ENCODE measurements around the gene RNF123. TPM values are rescaled to one million over a fixed set of nuclear protein-coding genes. Genes with fewer than 3 reads are reported as not detected.

RNF123 gene
- total RNA-seq, 6 experiments from 2014 or later = 32.4 to 48.3 (median 39.9) TPM

DNA sequence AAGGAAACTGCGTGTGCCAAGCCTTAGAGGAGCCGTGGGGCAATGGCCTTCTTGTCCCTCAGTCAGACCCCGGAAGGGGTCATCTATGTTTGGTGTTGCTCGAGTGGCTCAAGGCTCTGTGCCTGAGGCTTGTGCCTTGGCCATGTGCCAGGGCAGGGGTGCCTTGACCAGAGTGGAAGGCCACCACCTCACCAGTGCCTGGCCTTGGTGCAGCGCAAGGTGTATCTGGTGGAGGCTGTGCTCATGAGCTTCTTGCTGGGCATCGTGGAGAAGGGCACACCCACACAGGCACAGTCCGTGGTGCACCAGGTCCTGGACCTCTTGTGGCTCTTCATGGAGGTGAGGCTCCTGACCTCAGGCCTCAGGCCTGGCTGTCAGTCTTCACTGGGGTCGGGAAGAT lies 10.7 kb downstream of the RNF123 start:
- no peaks in the 10 kb centered on the region for H3K9me3 ChIP-seq
- ATAC-seq = no peak
- TF ChIP-seq CTCF (IDR thresholded peaks at IDR 0.05) (no peak), POLR2A (IDR thresholded peaks at IDR 0.05) (no peak)

DNA sequence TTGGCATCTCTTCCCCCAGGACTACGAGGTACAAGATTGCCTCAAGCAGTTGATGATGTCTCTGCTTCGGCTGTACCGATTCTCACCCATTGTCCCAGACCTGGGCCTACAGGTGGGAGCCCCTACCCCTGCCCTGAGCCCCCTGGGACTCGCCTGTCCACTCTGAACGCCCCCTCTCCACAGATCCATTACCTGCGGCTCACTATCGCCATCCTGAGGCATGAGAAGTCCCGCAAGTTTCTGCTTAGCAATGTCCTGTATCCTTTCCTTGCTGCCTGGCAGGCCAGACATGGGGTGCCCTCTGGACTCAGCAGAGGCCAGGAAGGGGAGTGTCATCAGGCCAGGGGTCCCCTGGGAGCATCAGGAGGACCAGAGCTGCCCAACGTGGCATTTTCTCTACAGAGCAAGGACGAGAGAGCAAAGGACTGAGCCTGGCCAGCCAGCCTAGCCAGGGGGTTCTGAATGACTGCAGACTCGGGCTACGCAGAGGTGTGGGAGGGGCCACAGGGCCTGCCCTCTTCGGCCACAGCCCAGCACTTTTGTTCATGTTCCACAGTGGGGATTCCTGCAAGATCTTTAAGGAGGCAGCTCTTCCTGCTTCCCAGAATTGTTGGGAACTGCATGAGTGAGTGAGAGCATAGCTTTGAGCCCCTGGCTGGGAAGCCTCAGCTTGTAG lies 11.2 kb downstream of the RNF123 start:
- Histone ChIP-seq H3K4me1 (no peaks in the 10 kb centered on the region), H3K4me3 (no peak overlapping the region), H3K36me3 (peaks cover 0 to 64% (median 21%) of the 10 kb centered on the region in 4 donors), H3K9me3 (no peaks in the 10 kb centered on the region), H3K27me3 (no peaks in the 10 kb centered on the region), H3K27ac (no peak overlapping the region)
- no peak for ATAC-seq
- no peak for TF ChIP-seq CTCF (IDR thresholded peaks at IDR 0.05)
- no peak for TF ChIP-seq POLR2A (IDR thresholded peaks at IDR 0.05)
- DNase-seq = no peak
- intact Hi-C loops (cut with DNase I) = loop anchor here in 1 of 2 donors (10.0 kb wide), 1 partner anchor 144 kb away; no protein-coding TSS in a partner anchor
- WGBS (ENCODE audit: insufficient coverage, low coverage, low lambda C conversion rate, missing lambda C conversion rate) = 33% methylated on average over 1 of the region's 13 CpGs

More for the DNA sequence above, 10.7 kb downstream of the RNF123 start:
- Histone ChIP-seq H3K36me3 (peaks cover 0 to 58% (median 17%) of the 10 kb centered on the region in 4 donors), H3K27me3 (no peaks in the 10 kb centered on the region), H3K4me1 (no peaks in the 10 kb centered on the region), H3K4me3 (no peak overlapping the region), H3K27ac (no peak overlapping the region)
- WGBS (ENCODE audit: insufficient coverage, low coverage, low lambda C conversion rate, missing lambda C conversion rate) = 75% methylated on average over 2 of the region's 8 CpGs
- intact Hi-C loops (cut with DNase I) = loop anchor here in 1 of 2 donors (10.0 kb wide), 1 partner anchor 145 kb away; no protein-coding TSS in a partner anchor
- DNase-seq = no peak

GRCh38 chr3:49701388-49702077 lies 12.2 kb downstream of the RNF123 start:
- ATAC-seq = peak in 3 of 4 donors; percentile 6 to 58 (median 30)
- no peaks in the 10 kb centered on the region for H3K27me3 ChIP-seq
- DNase-seq = no peak
- 82% methylated on average over 13 of the region's 21 CpGs for WGBS (ENCODE audit: insufficient coverage, low coverage, low lambda C conversion rate, missing lambda C conversion rate)
- intact Hi-C loops (cut with DNase I) = loop anchor here in 1 of 2 donors (10.0 kb wide), 1 partner anchor 143 kb away; no protein-coding TSS in a partner anchor
- no peaks in the 10 kb centered on the region for H3K4me1 ChIP-seq
- H3K4me3 ChIP-seq = no peak overlapping the region
- TF ChIP-seq POLR2A (IDR thresholded peaks at IDR 0.05) (no peak), CTCF (IDR thresholded peaks at IDR 0.05) (peak; percentile 21 to 48 (median 26))
- H3K27ac ChIP-seq = no peak overlapping the region
- H3K36me3 ChIP-seq = peaks cover 0 to 73% (median 26%) of the 10 kb centered on the region in 4 donors
- no peaks in the 10 kb centered on the region for H3K9me3 ChIP-seq

DNA sequence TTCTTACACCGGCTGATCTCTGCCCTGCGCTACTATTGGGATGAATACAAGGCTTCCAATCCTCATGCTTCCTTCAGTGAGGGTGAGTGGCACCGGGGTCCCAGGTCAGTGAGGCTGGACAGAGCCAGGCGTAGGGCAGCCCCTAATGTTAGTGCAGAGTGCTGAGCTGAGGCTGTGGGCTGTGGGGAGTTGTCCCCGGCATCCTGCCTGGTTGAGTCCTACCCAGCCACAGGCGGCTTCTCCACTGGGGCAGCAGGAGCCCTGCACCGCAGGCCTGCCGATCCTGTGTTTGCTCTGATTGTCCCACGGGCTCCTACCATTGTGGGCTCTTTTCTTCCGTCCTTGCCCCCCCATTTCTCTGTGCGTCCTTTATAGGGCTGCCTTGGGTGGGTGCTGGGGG lies 13.3 kb downstream of the RNF123 start:
- H3K4me3 ChIP-seq = no peak overlapping the region
- ATAC-seq = no peak
- TF ChIP-seq CTCF (IDR thresholded peaks at IDR 0.05) (no peak), POLR2A (IDR thresholded peaks at IDR 0.05) (no peak)
- H3K36me3 ChIP-seq = peaks cover 0 to 75% (median 27%) of the 10 kb centered on the region in 4 donors
- 84% methylated on average over 5 of the region's 11 CpGs for WGBS (ENCODE audit: insufficient coverage, low coverage, low lambda C conversion rate, missing lambda C conversion rate)
- no peaks in the 10 kb centered on the region for H3K9me3 ChIP-seq
- intact Hi-C loops (cut with DNase I) = loop anchor here in 1 of 2 donors (10.0 kb wide), 1 partner anchor 142 kb away; no protein-coding TSS in a partner anchor
- no peak overlapping the region for H3K27ac ChIP-seq
- no peaks in the 10 kb centered on the region for H3K4me1 ChIP-seq
- no peak for DNase-seq
- H3K27me3 ChIP-seq = no peaks in the 10 kb centered on the region

All from right lobe of liver (tissue), 6 donors.